NCI-H460 (cell line): ENCODE results near the gene CRTC1. TPM values are rescaled to one million over a fixed set of nuclear protein-coding genes. Genes with fewer than 3 reads are reported as not detected.

ENCODE experiments used
- DNase-seq: peaks from one replicate; pipeline ENCODE4 v3.0.0-alpha.2; 2016; ENCODE audit warnings: low read depth; ENCODE audit errors: extremely low read depth
- total RNA-seq: library from RNA; depleted of rRNA; stranded (reverse); fragments of >200 nt; shearing (Covaris generic); gene quantifications from 2 replicates; pipeline ENCODE4 v1.2.3, GENCODE V29; 2014

Gene CRTC1
- total RNA-seq, 1 experiment from 2014 or later, result 2.9 TPM

DNA sequence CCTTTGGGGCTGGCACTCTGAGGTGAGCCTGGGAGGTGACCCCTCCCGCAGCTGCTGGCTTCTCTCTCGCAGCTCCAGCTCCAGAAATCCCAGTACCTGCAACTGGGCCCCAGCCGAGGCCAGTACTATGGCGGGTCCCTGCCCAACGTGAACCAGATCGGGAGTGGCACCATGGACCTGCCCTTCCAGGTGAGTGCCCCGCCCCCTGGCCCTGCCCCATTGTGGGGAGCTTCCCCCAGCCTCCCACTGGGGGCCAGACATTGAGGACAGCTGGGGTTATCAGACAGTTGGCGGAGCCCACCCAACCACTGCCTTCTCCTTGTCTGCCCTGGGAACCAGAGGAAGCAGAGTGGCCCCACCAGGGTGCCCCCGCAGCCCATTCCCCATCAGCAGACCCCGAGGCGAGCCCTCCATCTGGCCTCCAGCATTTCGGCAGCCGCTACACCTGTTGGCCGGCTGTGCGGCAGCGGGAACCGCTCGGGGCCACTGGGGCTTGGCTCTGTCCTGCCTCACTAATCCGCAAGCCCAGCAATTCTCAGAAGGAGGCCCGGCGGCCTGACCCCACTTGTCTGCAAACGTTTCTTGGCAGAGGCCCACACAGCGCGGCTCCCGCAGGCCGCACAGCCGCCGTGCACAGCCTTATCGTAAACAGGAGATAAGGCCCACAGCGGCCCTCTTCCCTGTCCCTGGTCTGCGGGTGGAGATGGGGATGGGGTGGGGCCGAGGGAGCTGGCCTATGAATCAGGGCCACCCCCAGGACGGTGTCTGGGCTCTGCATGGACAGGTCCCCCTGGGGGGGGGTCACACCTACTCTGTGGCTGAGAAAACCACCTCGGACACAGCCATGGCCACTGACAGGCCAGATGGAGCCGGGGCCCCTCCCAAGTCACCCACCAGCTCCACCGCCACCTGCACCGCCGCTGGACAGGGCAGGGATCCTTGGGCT lies 59.6 kb downstream of the CRTC1 start:
- DNase-seq, result no peak

GRCh38 chr19:18743784-18744418 lies 60.4 kb downstream of the CRTC1 start:
- DNase-seq, result no peak

DNA sequence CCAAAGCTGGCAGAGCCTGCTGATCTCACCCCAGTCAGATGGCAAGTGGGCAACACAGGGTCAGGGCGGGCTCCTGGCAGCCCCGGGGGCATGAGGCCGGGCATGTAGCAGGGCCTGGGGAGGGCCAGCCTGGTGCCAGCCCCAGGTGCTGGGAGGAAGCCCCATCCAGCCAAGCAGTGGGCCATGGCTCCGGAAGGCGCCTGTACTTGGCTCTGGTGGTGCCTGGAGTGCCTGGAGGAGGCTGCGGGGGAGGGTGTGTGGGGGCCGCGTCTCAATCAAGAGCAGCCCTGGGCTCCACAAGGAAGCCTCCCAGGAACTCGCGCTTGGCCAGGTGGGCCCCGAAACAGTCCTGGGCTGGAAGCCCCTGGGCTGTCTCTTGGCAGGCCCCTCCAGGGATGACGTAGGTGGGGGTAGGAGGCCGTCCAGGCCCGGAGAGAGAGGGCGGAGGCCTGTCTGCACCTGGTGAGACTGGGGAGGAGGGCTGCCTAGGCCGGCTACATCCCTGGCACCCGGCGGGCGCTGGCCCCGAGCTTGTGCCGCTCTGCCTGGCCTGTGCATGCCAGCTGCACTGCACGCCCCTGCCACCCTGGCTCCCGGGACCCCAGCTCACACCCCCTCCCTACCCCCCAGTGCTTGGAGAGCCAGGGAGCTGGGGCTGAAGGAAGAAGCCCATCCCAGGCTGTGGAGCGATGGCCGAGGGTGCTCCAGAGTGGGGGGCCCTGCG lies 61.7 kb downstream of the CRTC1 start:
- DNase-seq, result no peak

GRCh38 chr19:18745931-18746330 lies 62.5 kb downstream of the CRTC1 start:
- DNase-seq, result no peak

- no peak for DNase-seq
Observed at GRCh38 chr19:18746401-18747325, 63.2 kb downstream of the CRTC1 start.

DNA sequence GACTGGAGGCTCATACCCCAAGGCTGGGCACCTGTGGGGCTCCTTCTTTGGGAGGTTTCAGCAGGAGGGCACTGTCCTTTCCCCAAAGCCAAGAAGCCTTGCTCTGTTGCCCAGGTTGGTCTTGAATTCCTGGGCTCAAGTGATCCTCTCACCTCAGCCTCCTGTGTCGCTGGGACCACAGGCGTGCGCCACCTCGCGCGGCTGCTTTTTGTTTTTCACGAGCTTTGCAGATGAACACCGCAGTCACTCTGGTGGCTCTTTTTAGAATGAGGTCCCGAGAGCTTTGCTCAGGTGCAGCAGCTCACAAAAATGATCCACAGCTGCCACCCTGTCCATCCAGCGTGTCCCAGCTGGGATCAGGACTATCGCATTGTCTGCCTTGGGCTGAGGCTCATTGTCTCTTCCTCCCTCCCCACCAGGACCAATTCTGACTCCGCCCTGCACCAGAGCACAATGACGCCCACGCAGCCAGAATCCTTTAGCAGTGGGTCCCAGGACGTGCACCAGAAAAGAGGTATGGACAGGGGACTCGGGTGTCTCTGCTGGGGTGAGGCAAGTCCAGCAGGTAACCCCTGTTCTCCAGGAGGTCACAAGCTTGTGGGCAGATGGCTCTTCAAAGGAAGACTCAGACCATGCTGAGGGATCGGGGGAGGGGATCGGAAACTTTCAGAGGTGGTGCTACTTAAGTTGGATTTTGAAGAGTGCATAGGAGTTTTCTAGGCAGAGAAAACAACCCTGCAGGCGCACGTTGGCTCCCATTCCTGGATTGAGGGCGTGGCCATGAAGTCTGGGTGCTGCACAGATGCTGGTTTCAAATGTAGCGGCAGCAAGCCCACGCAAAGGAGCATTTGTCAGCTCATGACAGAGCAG lies 66.1 kb downstream of the CRTC1 start:
- no peak for DNase-seq

DNA sequence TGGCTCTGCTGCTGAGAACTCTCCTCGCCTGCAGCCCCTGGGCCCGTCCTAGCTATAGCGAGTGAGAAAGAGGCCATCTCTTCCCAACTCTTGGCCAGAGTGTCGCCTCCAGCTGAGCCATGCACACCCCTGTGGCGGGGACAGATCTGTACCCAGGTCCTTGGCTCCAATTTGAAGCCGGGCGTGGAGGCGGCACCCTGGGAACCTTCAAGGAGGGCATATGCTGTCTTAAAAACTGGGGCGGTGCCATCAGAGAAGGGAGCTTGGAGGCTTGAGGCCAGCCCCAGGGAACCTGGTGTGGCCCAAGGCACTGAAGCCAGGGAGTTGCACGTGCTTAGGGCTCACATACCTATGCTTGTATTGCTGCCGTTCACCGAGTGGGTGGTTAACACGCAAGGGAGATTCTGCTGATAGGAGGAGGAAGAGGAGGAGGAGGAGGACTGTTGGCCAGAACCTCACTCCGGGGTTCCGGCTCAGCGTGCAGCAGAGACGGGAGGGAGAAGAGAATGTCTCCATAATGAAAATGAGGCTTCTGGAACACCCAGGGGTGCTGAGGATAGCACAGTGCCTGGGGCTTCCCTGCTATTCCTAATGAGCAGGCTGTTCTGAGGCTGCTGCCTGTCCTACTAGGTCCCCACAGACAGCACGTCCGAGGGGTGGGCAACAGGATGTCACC lies 67.0 kb downstream of the CRTC1 start:
- no peak for DNase-seq

GRCh38 chr19:18751571-18751970 lies 68.1 kb downstream of the CRTC1 start:
- DNase-seq, result no peak

DNA sequence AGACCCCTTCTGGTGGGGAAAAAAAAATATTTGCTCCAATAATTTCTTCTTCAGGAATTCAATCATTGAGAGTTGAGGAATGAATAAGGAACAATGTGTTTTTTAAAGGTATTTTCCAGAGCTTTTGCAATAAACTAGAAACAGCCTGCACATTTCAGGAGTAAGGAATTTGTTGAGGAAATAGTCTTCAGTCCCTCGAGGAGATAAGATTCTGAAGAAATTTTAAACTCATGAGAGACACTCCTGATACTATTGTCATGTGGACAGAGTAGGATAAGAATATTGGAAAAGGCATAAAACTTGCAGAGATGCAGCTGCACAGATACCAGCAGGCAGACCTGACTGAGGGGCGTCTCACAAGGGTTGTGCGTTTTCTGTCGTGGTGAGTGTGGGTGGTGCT lies 71.0 kb downstream of the CRTC1 start:
- DNase-seq, result no peak

- no peak for DNase-seq
Observed at GRCh38 chr19:18756896-18757295, 73.4 kb downstream of the CRTC1 start.

DNA sequence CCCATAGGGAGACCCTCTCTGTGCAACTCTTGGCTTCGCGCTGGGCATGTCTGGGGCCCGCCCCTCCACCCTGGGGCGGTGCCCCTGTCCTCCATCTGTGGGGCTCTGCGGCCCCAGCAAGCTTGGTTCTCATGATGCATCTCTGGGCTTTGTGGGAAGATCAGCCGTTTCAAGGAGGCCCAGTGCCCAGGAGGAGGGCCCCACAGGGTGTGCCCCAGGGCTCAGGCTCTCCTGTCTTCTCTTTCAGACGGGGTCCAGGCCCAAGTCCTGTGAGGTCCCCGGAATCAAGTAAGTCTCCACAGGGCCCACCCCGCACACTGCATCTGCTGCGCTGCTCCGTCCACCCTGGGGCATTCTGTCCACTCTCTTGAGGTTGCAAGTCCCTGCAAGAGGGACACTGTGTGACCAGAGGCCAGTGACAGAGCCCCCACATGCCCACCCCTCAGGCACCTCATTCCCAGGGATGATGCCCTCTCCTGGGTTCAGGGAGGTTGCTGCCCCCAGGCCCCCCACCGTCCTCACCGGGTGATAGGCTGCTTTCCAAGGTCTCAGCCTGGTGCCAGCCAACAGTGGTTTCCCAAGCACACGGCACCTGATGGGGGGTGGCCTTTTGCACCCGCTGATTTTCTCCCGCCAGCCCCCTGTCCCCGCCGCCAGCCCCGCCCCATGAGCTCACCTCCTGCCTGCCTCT lies 76.0 kb downstream of the CRTC1 start:
- DNase-seq, result no peak

- DNase-seq, result no peak
Observed at GRCh38 chr19:18759995-18760426, 76.5 kb downstream of the CRTC1 start.

DNA sequence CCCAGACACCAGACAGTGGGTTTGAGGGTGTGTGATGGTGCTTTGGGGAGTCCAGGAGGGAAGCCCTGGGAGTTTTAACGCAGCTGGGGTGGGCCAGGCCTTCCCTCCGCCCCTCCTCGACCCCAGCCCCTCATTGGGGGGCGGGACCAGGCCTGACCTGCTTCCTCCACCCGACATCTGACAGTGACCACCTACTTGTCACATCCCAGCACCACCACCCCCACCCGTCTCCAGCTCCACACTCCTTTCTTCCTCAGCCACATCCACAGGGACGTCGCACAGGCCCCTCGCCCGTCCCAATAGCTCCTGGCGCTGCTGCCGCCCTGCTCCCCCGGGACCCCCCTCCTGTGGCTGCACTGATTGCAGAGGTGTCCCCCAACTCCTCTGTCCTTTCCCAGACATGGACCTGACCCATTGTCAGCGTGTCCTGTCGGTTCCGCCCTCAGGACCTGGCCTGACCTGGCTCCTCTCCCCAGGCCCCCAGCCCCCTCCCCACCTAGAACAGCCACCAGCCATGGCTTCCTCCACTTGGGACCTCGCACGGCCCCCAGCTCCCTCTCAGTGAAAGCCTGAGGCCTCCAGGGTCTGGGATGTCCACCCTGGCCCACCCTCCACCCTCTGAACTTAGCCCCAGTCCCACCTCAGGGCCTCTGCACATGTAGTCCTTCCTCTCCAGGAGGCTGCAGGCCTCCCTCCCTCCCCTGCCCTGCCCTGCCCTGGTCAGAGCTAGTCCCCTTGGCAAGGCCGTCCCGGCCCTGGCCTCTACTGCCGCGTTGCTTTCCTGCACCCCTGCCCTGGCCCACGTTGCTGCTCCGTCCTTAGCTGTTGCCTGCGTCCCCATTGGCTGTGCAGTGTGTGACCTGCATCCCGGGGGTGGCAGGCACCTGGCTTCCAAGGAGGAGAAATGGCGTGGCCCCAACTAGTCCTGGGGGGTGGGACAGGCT lies 77.2 kb downstream of the CRTC1 start:
- no peak for DNase-seq

DNA sequence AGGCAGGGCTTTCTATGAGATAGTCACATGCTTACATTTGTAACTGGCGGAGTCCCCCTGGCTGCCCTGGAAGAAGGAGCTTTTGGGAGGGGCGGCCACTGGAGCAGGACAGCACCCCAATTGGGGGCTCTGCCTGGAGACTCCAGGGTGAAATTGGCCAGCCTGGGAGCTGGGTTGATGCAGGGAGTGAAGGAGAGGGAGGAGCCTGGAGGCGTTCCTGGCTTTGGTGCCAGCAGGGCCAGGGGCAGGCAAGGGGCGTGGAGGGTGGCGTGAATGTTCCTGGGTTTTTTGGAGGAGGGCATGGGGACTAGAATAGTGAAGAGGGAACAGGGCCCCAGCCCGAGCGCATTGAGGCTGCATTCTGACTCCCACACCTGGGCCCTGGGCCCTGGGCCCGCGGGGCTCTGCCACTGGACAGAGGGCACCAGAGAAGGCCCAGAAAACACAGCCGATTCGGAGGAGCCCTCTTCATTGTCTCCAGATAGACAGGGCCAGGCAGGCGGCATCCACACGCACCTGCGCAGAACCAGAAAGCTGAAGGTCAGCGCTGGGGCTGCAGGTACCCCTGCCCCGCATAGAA lies 78.1 kb downstream of the CRTC1 start:
- DNase-seq, result no peak

GRCh38 chr19:18762125-18763023 lies 78.9 kb downstream of the CRTC1 start:
- no peak for DNase-seq
